ENCODE data around the gene APEX1.

DNA sequence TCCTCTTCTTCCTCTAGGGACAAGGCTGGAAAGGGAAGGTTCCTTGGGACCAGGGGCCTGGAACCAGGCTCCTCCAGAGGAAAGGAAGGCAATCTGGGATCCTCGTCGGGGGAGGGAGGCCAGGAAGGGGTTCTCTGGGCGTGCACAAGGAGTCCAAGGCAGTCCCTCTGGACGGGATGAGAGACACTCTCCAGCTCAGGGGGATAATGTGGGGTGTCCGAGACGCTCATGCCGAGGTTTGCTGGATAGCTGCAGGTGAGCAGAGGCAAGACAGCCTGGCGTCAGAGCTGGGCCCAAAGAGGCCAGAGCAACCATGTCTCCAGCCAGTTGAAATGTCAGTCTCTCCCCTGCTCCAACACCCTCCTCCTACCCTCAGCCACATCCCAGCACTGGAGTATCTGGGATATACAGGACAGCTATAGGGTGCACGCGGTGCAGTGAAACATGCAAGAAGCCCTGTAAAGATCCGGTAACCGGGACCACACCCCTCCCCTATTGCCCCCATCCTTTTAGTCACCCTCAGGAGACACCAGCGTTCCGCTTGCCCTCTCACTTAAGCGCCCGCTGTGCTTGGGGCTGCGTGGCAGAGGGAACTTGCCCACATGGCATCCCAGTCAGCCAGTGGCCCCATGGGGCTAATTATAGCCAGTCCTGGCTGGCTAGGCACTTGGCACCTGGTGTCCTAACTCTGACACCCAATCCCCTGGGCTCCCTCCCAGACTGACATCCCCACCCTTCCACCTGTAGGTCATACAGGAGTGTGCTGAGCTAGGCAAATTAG, 19.3 kb upstream of the APEX1 start, which contains the start of gene KLHL33:
- TF ChIP-seq, protein P1, sequence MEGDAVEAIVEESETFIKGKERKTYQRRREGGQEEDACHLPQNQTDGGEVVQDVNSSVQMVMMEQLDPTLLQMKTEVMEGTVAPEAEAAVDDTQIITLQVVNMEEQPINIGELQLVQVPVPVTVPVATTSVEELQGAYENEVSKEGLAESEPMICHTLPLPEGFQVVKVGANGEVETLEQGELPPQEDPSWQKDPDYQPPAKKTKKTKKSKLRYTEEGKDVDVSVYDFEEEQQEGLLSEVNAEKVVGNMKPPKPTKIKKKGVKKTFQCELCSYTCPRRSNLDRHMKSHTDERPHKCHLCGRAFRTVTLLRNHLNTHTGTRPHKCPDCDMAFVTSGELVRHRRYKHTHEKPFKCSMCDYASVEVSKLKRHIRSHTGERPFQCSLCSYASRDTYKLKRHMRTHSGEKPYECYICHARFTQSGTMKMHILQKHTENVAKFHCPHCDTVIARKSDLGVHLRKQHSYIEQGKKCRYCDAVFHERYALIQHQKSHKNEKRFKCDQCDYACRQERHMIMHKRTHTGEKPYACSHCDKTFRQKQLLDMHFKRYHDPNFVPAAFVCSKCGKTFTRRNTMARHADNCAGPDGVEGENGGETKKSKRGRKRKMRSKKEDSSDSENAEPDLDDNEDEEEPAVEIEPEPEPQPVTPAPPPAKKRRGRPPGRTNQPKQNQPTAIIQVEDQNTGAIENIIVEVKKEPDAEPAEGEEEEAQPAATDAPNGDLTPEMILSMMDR (IDR thresholded peaks at IDR 0.05), result no peak
- TF ChIP-seq POLR2AphosphoS5 (IDR thresholded peaks at IDR 0.05) (no peak), POLR2A (IDR thresholded peaks at IDR 0.05) (no peak)

Data from prostate gland (tissue), 2 donors.